GM12878 (cell line): ENCODE results near the gene PRR13. TPM values are rescaled to one million over a fixed set of nuclear protein-coding genes. Genes with fewer than 3 reads are reported as not detected.

ENCODE experiments used
- ATF2 ChIP-seq: IDR thresholded peaks from 2 replicates; pipeline ENCODE4 v1.6.1; 2012; ENCODE audit warnings: low read length, inconsistent platforms
- BACH1 ChIP-seq: fragments of 450-650 bp; IDR thresholded peaks from 2 replicates; pipeline ENCODE4 v1.6.1; 2017; ENCODE audit warnings: mild to moderate bottlenecking, borderline replicate concordance
- CBX3 ChIP-seq: fragments of 200-600 bp; sonication (generic); IDR thresholded peaks from 2 replicates; pipeline ENCODE4 v1.6.1; 2016; ENCODE audit warnings: low read depth, borderline replicate concordance
- CHD2 ChIP-seq: IDR thresholded peaks from 2 replicates; pipeline ENCODE4 v1.6.1; 2011; ENCODE audit warnings: low read depth, low read length, improper control_type of control experiment, borderline replicate concordance
- CHD4 ChIP-seq: fragments of 200-600 bp; sonication (generic); IDR thresholded peaks from 2 replicates; pipeline ENCODE4 v1.6.1; 2016; ENCODE audit warnings: mild to moderate bottlenecking
- CREB1 ChIP-seq: IDR thresholded peaks from 2 replicates; pipeline ENCODE4 v1.6.1; 2012; ENCODE audit warnings: low read depth, mild to moderate bottlenecking, inconsistent platforms
- DPF2 ChIP-seq: fragments of 450-650 bp; IDR thresholded peaks from 2 replicates; pipeline ENCODE4 v1.6.1; 2017; ENCODE audit warnings: mild to moderate bottlenecking
- GATAD2B ChIP-seq: fragments of 450-650 bp; conservative IDR thresholded peaks from 2 replicates; pipeline ENCODE4 v1.6.1; 2017; ENCODE audit warnings: low read depth, mild to moderate bottlenecking, moderate library complexity
- HSF1 ChIP-seq: fragments of 150-350 bp; IDR thresholded peaks from 2 replicates; pipeline ENCODE4 v1.6.1; 2014; ENCODE audit warnings: mild to moderate bottlenecking, low read depth, low read length
- IRF4 ChIP-seq: IDR thresholded peaks from 2 replicates; pipeline ENCODE4 v1.6.1; 2011; ENCODE audit warnings: low read depth, low read length
- JUND ChIP-seq: IDR thresholded peaks from 2 replicates; pipeline ENCODE4 v1.6.1; 2012; ENCODE audit warnings: low read depth, mild to moderate bottlenecking, low read length, improper control_type of control experiment, moderate library complexity
- MTA3 ChIP-seq: IDR thresholded peaks from 2 replicates; pipeline ENCODE4 v1.6.1; 2012; ENCODE audit warnings: low read length, inconsistent platforms, borderline replicate concordance
- NBN ChIP-seq: fragments of 450-650 bp; IDR thresholded peaks from 2 replicates; pipeline ENCODE4 v1.6.1; 2016
- NRF1 ChIP-seq: conservative IDR thresholded peaks from 2 replicates; pipeline ENCODE4 v1.6.1; 2011; ENCODE audit warnings: mild to moderate bottlenecking, low read depth, low read length, improper control_type of control experiment
- RCOR1 ChIP-seq: conservative IDR thresholded peaks from 2 replicates; pipeline ENCODE4 v1.6.1; 2012; ENCODE audit warnings: low read depth, low read length, improper control_type of control experiment
- RFX5 ChIP-seq: IDR thresholded peaks from 2 replicates; pipeline ENCODE4 v1.6.1; 2011; ENCODE audit warnings: low read depth, low read length, improper control_type of control experiment
- SIX5 ChIP-seq: IDR thresholded peaks from 2 replicates; pipeline ENCODE4 v1.6.1; 2011; ENCODE audit warnings: mild to moderate bottlenecking, low read depth, low read length, moderate library complexity; ENCODE audit not compliant: severe bottlenecking
- SMAD1 ChIP-seq: fragments of 450-650 bp; IDR thresholded peaks from 2 replicates; pipeline ENCODE4 v1.6.1; 2018; ENCODE audit warnings: mild to moderate bottlenecking, low read depth; ENCODE audit not compliant: partially characterized antibody
- STAT1 ChIP-seq: fragments of 450-650 bp; conservative IDR thresholded peaks from 2 replicates; pipeline ENCODE4 v1.6.1; 2014; ENCODE audit warnings: antibody characterized with exemption, mild to moderate bottlenecking
- ZBTB33 ChIP-seq: fragments of 450-650 bp; IDR thresholded peaks from 2 replicates; pipeline ENCODE4 v1.6.1; 2017; ENCODE audit warnings: mild to moderate bottlenecking
- ZBTB40 ChIP-seq: fragments of 450-650 bp; IDR thresholded peaks from 2 replicates; pipeline ENCODE4 v1.6.1; 2016; ENCODE audit warnings: mild to moderate bottlenecking, moderate library complexity, borderline replicate concordance
- ZNF24 ChIP-seq: fragments of 450-650 bp; IDR thresholded peaks from 2 replicates; pipeline ENCODE4 v1.6.1; 2017; ENCODE audit warnings: antibody characterized with exemption, mild to moderate bottlenecking
- ZNF384 ChIP-seq: IDR thresholded peaks from 2 replicates; pipeline ENCODE4 v1.6.1; 2012; ENCODE audit warnings: low read depth, mild to moderate bottlenecking, low read length, improper control_type of control experiment, borderline replicate concordance
- ZNF622 ChIP-seq: fragments of 450-650 bp; IDR thresholded peaks from 2 replicates; pipeline ENCODE4 v1.6.1; 2017; ENCODE audit warnings: mild to moderate bottlenecking, inconsistent platforms
- polyA plus RNA-seq, 11 experiments: library from polyadenylated mRNA; depleted of rRNA in 4 of 11; unstranded in 6 of 11; stranded (reverse) in 5 of 11; fragments of >200 nt; fragmentation: Nextera tagmentation in 4 of 11; fragmentation: Illumina TruSeq in 1 of 11; extraction: Ambion mirVana in 4 of 11; extraction: Trizol in 1 of 11; gene quantifications; 1 replicate in 1 of 11; 2 replicates in 10 of 11; pipeline versions ENCODE4 v1.2.1 to v1.2.3, GENCODE V29; 2011 to 2016; ENCODE audit warnings: inconsistent platforms in 2 of 11, missing spikeins in 2 of 11, low read depth in 1 of 11
- total RNA-seq, 4 experiments: library from RNA; depleted of rRNA in 3 of 4; stranded (reverse); fragments of >200 nt in 3 of 4; fragmentation: Illumina TruSeq in 1 of 4; extraction: Trizol in 1 of 4; gene quantifications; 2 replicates each; pipeline versions ENCODE4 v1.2.1 to v1.2.3, GENCODE V29; 2013 to 2021

The PRR13 gene
- total and polyA plus RNA-seq, 10 of the 15 experiments (the other 5 are each of a cell fraction or from before 2014, with no cell fraction given), result 94.2 to 462 (median 276) TPM

- TF ChIP-seq SMAD1 (peak; percentile 40), BACH1 (peak; percentile 85; the same call in 1 of the 2 replicates), JUND (no peak), MTA3 (no peak), ZNF622 (no peak), DPF2 (no peak), CHD4 (no peak), NRF1 (peak; percentile 5; the same call in 1 of the 2 replicates), STAT1 (peak; percentile 94), CBX3 (no peak), IRF4 (peak; percentile 52; the same call in 1 of the 2 replicates), HSF1 (peak; percentile 68; the same call in 1 of the 2 replicates), ATF2 (0 out of 2 replicates have a peak, but pooled peaks have one; percentile 48), RCOR1 (peak; percentile 63; the same call in 1 of the 2 replicates), ZBTB33 (no peak), ZNF24 (peak; percentile 83), RFX5 (peak; percentile 19; the same call in 1 of the 2 replicates), GATAD2B (no peak), CHD2 (peak; percentile 67), SIX5 (peak; percentile 67), ZBTB40 (peak; percentile 93), CREB1 (peak; percentile 97), ZNF384 (no peak; the same call in 1 of the 2 replicates), NBN (peak; percentile 99)
These were observed 10.2 kb downstream of the PRR13 start, which contains the start of gene PCBP2 (continued) for GRCh38 chr12:53451661-53452158.
